Measurements from ENCODE around the gene SERPINB1. TPM values are rescaled to one million over a fixed set of nuclear protein-coding genes. Genes with fewer than 3 reads are reported as not detected.
"Not testable (repeated sequence)": the region's sequence is repeated elsewhere in the genome, so short reads cannot be mapped to it uniquely, and the experiment has no call there.

Gene SERPINB1
- total RNA-seq, 2 donors from 2014 or later: 103 to 275 TPM

DNA sequence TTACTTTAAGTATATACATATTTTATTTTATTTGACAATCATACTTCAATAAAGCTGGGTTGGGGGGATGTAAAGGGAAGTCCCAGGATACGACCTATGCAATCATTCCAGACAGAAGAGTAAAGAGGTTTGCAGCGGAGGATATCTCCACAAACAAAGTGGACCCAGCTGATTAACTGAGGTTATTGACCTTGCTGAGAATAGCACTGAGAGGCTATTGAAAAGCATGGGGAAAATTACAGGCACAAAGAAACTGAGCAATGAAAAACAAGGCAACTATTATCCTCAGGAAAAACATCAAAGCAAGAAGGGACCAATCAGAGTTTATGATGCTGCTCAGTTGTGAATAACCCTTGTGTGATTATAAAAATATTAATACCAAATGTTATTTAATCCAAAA is 32.6 kb downstream of the SERPINB1 start:
- H3K36me3 Mint-ChIP-seq: no peaks in the 10 kb centered on the region
- H3K27me3 Mint-ChIP-seq: no peaks in the 10 kb centered on the region
- peaks cover 3% of the 10 kb centered on the region for H3K9me3 Mint-ChIP-seq
- DNase-seq (ENCODE audit: low spot score): no peak
- H3K27ac Mint-ChIP-seq: peak overlapping the region in 1 of 2 donors; percentile 84
- H3K4me3 Mint-ChIP-seq: no peak overlapping the region
- H3K4me1 Mint-ChIP-seq (ENCODE audit: low read depth in 2 of 2): peaks cover 52 to 57% of the 10 kb centered on the region in 2 donors
- no peak for ATAC-seq

DNA sequence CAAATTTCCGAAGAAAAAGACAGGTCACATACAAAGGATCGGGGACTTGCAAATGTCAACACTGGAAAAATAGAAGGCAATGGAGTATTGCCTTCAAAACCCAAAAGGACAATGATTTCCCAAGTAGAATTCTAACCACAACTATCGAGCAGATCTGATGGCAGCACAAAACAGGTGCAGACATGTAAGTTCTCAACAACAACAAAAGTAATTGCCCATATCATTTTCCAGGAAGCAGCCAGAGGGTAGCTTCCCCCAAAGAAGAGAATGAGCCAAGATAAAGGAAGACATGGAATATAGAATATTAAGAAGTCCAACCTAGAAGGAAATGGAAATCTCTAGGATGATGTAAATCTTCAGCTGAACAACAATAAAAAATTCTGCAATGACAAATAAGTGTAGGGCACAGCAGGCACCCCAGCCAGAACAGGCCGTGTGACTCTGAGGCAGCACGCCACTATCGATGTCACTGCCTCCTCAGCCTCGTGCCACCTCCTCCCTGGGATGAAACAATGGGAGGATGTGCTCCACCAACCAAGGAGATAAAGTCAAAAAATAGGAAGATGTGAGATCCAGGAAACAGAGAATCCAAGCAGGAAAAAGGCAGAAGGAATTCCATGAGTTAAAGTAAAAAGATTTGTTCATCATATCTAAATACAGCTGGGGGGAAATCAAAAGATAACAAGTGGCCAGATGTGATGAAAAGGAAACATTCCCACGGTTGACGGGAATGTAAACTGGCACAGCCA is 34.1 kb downstream of the SERPINB1 start:
- no peak for ATAC-seq
- Mint-ChIP-seq H3K9me3 (peaks cover 3% of the 10 kb centered on the region), H3K4me1 (ENCODE audit: low read depth in 2 of 2) (peaks cover 56 to 60% of the 10 kb centered on the region in 2 donors), H3K27me3 (no peaks in the 10 kb centered on the region), H3K4me3 (no peak overlapping the region), H3K36me3 (no peaks in the 10 kb centered on the region), H3K27ac (peak overlapping the region; percentile 1 to 87)
- no peak for DNase-seq (ENCODE audit: low spot score)

DNA sequence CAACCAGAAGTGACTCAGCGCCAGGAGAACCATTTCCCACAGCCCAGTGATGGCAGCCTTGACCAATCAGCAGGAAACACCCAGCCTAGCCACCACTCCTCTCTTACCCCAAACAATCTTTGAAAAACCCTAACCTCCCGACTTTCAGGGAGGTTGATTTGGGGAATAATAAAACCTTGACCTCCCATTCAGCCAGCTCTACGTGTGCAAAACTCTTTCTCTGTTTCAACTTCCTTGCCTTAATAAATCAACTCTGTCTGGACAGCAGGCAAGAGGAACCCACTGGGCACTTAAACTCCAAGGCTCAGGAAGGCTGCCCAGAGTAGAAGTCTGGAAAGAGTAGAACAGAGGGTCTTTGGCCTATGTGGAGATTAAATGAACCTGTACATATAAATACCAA is 35.0 kb downstream of the SERPINB1 start:
- Mint-ChIP-seq H3K36me3 (no peaks in the 10 kb centered on the region), H3K27me3 (no peaks in the 10 kb centered on the region), H3K9me3 (peaks cover 3% of the 10 kb centered on the region), H3K4me3 (peak overlapping the region; percentile 26), H3K4me1 (ENCODE audit: low read depth in 2 of 2) (peaks cover 56 to 60% of the 10 kb centered on the region in 2 donors), H3K27ac (peak overlapping the region; percentile 15 to 87)
- ATAC-seq (no peak), DNase-seq (ENCODE audit: low spot score) (no peak)

DNA sequence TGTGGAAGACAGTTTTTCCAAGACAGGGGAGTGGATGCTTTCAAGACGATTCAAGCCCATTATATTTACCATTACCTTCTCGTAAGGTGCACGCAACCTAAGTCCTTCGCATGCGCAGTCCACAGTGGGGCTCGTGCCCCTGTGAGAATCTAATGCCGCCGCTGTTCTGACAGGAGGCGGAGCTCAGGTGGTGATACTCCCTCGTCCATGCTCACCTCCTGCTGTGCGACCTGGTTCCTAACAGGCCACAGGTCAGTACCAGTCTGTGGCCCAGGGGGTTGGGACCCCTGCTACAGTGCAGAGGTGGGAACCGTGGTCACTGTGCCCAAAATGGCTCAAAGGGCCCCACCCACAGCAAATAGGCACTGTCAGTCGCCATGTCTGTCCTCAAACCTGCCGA is 36.6 kb downstream of the SERPINB1 start:
- Mint-ChIP-seq H3K4me1 (ENCODE audit: low read depth in 2 of 2) (peaks cover 51 to 54% of the 10 kb centered on the region in 2 donors), H3K27ac (peak overlapping the region in 1 of 2 donors; percentile 87), H3K36me3 (no peaks in the 10 kb centered on the region), H3K27me3 (no peaks in the 10 kb centered on the region), H3K9me3 (peaks cover 3% of the 10 kb centered on the region), H3K4me3 (no peak overlapping the region)
- no peak for DNase-seq (ENCODE audit: low spot score)
- ATAC-seq: no peak

DNA sequence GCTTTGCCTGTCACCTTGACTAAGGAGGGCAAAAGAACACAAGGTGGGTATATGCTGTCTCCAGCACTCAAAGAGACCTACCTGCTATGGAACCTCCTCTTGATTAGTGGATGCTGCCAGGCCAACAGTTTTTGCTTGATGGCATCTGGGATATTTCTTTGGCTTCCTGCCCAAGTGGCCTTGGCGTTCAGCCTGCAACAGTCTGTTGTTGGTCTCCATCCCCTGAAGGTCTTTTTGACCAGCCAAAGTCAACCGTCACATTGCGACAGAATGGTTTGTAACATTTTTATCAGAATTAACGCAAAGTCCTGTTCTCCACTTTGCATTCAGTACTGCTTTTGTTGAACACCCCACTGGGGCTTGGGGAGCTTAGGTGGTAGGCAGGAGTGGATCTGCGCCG is 37.1 kb downstream of the SERPINB1 start:
- no peak for DNase-seq (ENCODE audit: low spot score)
- H3K4me3 Mint-ChIP-seq: no peak overlapping the region
- H3K4me1 Mint-ChIP-seq (ENCODE audit: low read depth in 2 of 2): peaks cover 51 to 54% of the 10 kb centered on the region in 2 donors
- H3K27me3 Mint-ChIP-seq: no peaks in the 10 kb centered on the region
- no peak for ATAC-seq
- no peaks in the 10 kb centered on the region for H3K36me3 Mint-ChIP-seq
- H3K27ac Mint-ChIP-seq: no peak overlapping the region
- peaks cover 3% of the 10 kb centered on the region for H3K9me3 Mint-ChIP-seq

DNA sequence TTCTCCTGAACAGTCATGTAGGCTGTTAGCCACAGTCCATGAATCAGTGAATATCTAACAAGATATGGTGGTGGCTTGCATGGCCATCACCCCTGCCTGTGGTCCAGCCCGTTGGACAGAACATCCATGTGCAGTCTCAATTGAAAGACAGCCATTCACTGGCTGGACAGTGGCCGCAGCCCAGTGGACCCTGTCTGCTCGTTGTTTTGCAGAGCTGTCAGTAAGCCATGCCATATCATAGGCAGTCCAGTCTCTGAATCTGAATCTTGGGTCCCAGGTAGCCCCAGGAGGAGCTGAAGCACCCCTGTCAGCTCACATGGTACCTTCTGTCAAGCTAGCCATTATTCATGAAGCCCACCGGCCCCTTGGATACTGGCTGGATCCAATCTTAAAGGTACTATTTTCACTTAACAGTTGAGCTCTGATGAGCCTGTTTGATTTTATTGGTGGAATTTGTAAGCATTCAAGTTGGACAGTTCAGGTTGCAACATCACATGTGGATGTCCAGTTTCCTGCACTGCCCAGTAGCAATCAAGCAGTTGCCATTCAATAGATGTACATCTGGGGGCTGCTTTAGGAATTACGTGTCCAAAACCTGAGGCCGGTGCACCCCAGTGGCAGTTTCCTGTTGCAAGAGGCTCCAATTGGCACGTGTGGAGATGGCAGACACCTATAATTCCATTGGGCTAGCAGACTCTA is 37.8 kb downstream of the SERPINB1 start:
- H3K4me3 Mint-ChIP-seq: no peak overlapping the region
- peaks cover 51 to 55% of the 10 kb centered on the region in 2 donors for H3K4me1 Mint-ChIP-seq (ENCODE audit: low read depth in 2 of 2)
- peak in 1 of 2 donors; percentile 14 for ATAC-seq
- no peaks in the 10 kb centered on the region for H3K27me3 Mint-ChIP-seq
- no peak overlapping the region for H3K27ac Mint-ChIP-seq
- H3K36me3 Mint-ChIP-seq: no peaks in the 10 kb centered on the region
- no peak for DNase-seq (ENCODE audit: low spot score)
- H3K9me3 Mint-ChIP-seq: peaks cover 3% of the 10 kb centered on the region

DNA sequence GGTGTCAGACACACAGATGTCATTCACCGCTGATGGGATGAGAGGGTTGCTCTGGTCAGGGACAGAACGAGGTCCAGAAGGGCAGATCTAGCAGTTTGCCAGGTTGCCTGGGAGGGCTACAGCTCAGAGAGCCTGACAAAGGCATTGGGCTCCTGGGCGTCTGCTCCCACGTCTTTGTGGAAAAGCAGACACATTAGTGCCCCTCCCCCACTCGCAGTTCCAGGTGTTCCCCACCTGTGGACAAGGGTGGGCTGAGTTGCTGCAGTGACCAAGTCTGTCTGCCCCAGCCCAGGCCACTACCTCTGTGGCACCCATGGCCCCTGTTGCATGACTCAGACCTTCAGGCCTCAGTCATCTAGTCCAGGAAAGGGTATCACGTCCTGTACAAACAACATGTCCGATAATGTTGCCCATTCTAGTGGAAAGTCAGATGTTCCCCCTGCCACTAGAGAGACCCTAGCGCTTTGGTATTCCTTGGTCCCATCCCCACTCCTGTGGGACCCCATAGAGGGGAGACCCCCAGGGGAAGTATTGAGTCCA is 39.1 kb downstream of the SERPINB1 start:
- DNase-seq (ENCODE audit: low spot score) (no peak), ATAC-seq (no peak)
- Mint-ChIP-seq H3K27ac (no peak overlapping the region), H3K9me3 (peaks cover 3% of the 10 kb centered on the region), H3K4me3 (no peak overlapping the region), H3K36me3 (no peaks in the 10 kb centered on the region), H3K27me3 (no peaks in the 10 kb centered on the region), H3K4me1 (ENCODE audit: low read depth in 2 of 2) (peaks cover 44 to 47% of the 10 kb centered on the region in 2 donors)

DNA sequence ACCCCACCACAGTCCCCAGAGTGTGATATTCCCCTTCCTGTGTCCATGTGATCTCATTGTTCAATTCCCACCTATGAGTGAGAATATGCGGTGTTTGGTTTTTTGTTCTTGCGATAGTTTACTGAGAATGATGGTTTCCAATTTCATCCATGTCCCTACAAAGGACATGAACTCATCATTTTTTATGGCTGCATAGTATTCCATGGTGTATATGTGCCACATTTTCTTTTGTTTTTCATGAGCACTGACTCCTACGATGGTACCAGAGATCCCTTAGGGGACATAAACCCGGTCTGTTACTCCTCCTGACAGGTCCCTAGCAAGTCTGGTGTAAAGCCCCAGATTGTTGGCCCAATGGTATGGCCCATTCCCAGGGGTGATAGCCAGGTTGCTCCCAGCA is 40.0 kb downstream of the SERPINB1 start:
- H3K9me3 Mint-ChIP-seq; H3K27me3 Mint-ChIP-seq; DNase-seq (ENCODE audit: low spot score); H3K27ac Mint-ChIP-seq; H3K4me3 Mint-ChIP-seq; ATAC-seq; H3K36me3 Mint-ChIP-seq: not testable (repeated sequence)
- H3K4me1 Mint-ChIP-seq (ENCODE audit: low read depth in 2 of 2): peaks cover 41 to 43% of the 10 kb centered on the region in 2 donors

DNA sequence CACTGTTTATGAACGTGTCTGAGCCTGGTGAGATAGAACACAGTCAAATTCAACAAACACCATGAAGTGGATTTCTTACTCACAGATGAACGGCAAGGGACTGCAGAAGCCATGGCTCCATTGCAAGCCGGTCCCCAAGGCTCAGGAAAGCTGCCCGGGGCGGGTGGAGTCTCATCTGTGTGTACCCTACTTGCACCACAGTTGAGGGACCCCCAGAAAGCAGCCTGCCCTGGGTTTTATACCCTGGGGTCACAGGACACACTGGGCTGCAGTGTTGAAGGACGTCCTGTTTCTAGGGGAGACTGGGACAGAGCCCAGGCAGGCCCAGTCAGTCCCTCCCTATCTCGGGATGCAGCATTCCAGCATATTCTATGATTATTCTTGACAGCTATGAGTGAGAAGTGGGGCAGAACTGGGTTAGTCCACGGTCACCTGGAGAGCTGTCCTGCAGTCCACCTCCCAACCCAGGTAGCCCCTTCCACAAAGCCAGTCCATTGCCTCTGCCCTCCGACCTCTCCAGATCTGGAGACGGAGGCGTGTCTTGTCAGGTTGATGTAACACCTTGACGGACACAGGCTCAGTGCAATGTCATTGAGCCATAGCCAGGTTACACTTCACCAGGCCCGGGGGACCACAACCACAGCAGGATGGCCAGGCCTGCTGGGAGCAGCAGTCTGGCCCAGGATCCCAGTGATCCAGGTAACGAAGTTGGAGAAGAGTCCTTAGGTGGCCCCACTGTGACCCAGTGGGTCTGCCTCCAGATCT is 40.9 kb downstream of the SERPINB1 start:
- DNase-seq (ENCODE audit: low spot score): no peak
- H3K27me3 Mint-ChIP-seq: no peaks in the 10 kb centered on the region
- no peak for ATAC-seq
- peaks cover 38 to 40% of the 10 kb centered on the region in 2 donors for H3K4me1 Mint-ChIP-seq (ENCODE audit: low read depth in 2 of 2)
- H3K36me3 Mint-ChIP-seq: no peaks in the 10 kb centered on the region
- peak overlapping the region; percentile 70 for H3K4me3 Mint-ChIP-seq
- H3K27ac Mint-ChIP-seq: peak overlapping the region; percentile 72 to 83
- no peaks in the 10 kb centered on the region for H3K9me3 Mint-ChIP-seq

DNA sequence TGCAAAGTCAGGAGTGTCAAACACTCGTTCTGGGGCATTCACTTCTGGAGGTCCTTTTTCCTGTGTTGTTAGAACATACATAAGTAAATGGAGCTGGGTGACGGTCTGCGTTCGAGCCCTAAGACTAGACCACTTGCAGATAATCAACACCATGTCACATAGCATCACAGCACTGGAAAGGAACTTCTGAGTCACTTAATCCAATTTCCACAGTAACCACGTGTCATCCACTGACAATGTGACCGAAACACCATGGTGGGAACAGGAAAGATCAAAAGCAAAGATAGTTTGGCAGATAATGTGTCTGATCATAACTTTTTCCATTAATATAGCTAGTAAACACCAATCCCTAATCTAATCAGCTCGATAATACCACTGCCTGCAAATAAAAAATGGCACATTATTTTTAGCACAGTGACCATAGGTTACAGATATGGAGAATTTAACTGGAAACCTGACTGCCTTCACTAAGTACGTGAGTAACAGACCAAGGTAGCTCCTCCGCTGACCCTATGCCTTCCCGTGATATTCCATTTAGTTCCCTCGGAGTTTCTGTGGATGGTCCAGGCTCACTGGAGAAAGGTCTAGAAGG is 41.6 kb downstream of the SERPINB1 start:
- Mint-ChIP-seq H3K9me3 (no peaks in the 10 kb centered on the region), H3K36me3 (no peaks in the 10 kb centered on the region), H3K4me1 (ENCODE audit: low read depth in 2 of 2) (peaks cover 38 to 40% of the 10 kb centered on the region in 2 donors), H3K27ac (peak overlapping the region; percentile 72 to 83), H3K27me3 (no peaks in the 10 kb centered on the region), H3K4me3 (peak overlapping the region; percentile 70)
- no peak for DNase-seq (ENCODE audit: low spot score)
- ATAC-seq: peak; percentile 71 to 82

DNA sequence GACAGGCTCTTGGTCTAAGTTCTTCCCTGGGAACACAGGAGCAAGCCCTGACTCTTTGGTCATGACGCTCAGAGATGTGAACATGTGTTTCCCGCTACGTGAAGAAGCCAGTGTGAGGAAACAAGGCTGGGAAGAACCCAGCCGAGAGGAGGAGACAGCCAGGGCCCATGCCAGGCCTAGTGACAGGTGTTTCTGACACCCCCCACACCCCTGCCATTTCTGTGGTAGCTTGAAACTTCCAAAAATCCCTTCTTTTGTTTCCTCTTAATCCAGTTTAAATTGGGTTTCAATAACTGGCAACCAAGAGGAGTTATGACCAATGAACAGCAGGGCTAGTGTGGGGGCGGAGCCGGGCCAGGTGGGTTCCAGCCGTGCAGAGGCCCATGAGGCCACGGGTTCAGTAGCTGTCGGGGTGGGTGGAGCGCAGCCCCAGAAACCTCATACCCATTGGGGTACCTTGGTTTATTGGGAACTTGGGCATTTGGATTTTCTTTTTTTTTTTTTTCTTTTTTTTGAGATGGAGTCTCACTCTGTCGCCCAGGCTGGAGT is 43.0 kb downstream of the SERPINB1 start:
- no peak for ATAC-seq
- Mint-ChIP-seq H3K4me1 (ENCODE audit: low read depth in 2 of 2) (peaks cover 46 to 48% of the 10 kb centered on the region in 2 donors), H3K36me3 (no peaks in the 10 kb centered on the region)

DNA sequence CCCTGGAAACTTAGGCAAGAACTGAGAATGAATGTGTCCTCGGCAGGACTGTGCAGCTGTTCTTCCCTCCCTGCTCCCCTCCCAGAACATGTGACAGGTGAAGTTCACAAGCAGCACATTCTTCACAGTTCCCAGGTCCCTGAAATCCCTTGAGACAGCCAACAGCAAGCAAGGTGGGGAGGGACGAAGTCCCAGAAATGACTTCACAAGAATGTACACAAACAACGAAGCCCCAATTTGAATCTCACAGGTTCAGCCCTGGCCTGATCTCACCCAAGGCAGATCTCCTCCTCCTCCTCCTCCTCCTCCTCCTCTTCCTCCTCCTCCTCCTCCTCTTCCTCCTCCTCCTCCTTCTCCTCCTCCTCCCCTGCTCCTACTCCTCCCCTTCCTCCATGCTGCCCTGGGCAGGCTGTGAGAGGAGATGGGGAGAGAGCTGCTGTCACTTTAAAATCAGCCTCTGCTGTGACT is 44.1 kb downstream of the SERPINB1 start:
- no peak for DNase-seq (ENCODE audit: low spot score)
- Mint-ChIP-seq H3K4me1 (ENCODE audit: low read depth in 2 of 2) (peaks cover 54 to 55% of the 10 kb centered on the region in 2 donors), H3K9me3 (no peaks in the 10 kb centered on the region), H3K27me3 (no peaks in the 10 kb centered on the region), H3K36me3 (no peaks in the 10 kb centered on the region), H3K4me3 (no peak overlapping the region), H3K27ac (peak overlapping the region; percentile 43 to 96)
- ATAC-seq: no peak

More for the DNA sequence above, 43.0 kb downstream of the SERPINB1 start:
- Mint-ChIP-seq H3K27me3 (no peaks in the 10 kb centered on the region), H3K9me3 (no peaks in the 10 kb centered on the region), H3K27ac (peak overlapping the region in 1 of 2 donors; percentile 96), H3K4me3 (no peak overlapping the region)
- DNase-seq (ENCODE audit: low spot score): no peak

DNA sequence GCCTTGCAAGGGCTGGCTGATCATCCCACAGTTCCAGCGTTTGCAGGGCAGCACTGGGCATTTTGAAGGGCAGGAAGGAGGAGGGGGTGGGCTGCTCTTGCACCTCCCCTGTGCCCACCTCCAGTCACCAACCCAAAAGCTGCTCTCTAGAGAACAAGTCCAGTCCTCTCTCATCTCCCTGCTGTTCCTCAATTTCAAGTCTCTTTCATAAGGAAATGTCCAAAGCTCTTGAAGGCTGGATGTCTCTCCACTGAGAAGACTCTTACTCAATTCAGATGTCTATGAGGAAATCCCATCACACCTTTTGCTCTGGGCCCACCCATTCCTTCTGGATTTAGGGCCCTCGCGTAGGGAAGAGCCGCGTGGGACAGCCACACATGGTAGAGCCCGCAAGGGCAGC is 44.8 kb downstream of the SERPINB1 start:
- Mint-ChIP-seq H3K4me3 (peak overlapping the region; percentile 81), H3K27me3 (no peaks in the 10 kb centered on the region), H3K4me1 (ENCODE audit: low read depth in 2 of 2) (peaks cover 59 to 60% of the 10 kb centered on the region in 2 donors), H3K27ac (peak overlapping the region; percentile 71 to 96), H3K36me3 (no peaks in the 10 kb centered on the region), H3K9me3 (no peaks in the 10 kb centered on the region)
- DNase-seq (ENCODE audit: low spot score) (no peak), ATAC-seq (no peak)
